A549 (cell line): ENCODE measurements around the gene MEIS1.

ENCODE experiments used
- CTCF ChIP-seq: fragments of >200 bp; sonication (Bioruptor Twin); formaldehyde crosslinking; IDR thresholded peaks from 3 replicates; pipeline ENCODE4 v1.5.1; 2016
- MAZ ChIP-seq: fragments of 150-350 bp; IDR thresholded peaks from 2 replicates; pipeline ENCODE4 v1.6.1; 2014; ENCODE audit warnings: antibody characterized with exemption, low read depth, low read length, borderline replicate concordance
- PBX3 ChIP-seq: IDR thresholded peaks from 2 replicates; pipeline ENCODE4 v1.6.1; 2012
- POLR2A ChIP-seq: IDR thresholded peaks from 2 replicates; pipeline ENCODE4 v1.6.1; 2012; ENCODE audit warnings: mild to moderate bottlenecking, low read length
- RAD21 ChIP-seq, 2 experiments: fragments of >200 bp in 1 of 2; sonication (Bioruptor Twin) in 1 of 2; formaldehyde crosslinking in 1 of 2; IDR thresholded peaks in 1 of 2; conservative IDR thresholded peaks in 1 of 2; 2 replicates in 1 of 2; 3 replicates in 1 of 2; pipeline ENCODE4 v1.6.1; 2012 to 2018; ENCODE audit warnings: inconsistent platforms in 1 of 2
- SMC3 ChIP-seq: fragments of >200 bp; sonication (Bioruptor Twin); formaldehyde crosslinking; IDR thresholded peaks from 3 replicates; pipeline ENCODE4 v1.6.1; 2018; ENCODE audit warnings: inconsistent platforms

- TF ChIP-seq SMC3 (no peak), MAZ (no peak), PBX3 (no peak), CTCF (no peak), RAD21 (conservative IDR thresholded peaks at IDR 0.05 in 1 of 2, IDR thresholded peaks at IDR 0.05 in 1 of 2) (no peak), POLR2A (no peak)
These were observed 11.3 kb downstream of the MEIS1 start for GRCh38 chr2:66445925-66446871.
